ENCODE measurements around the gene TMTC2. TPM values are rescaled to one million over a fixed set of nuclear protein-coding genes. Genes with fewer than 3 reads are reported as not detected.
A peak's percentile ranks its signal among the peaks of the same experiment; 100 is the strongest.

The TMTC2 gene
- total RNA-seq, 4 donors from 2014 or later, result 11.5 to 44.1 (median 16.0) TPM

DNA sequence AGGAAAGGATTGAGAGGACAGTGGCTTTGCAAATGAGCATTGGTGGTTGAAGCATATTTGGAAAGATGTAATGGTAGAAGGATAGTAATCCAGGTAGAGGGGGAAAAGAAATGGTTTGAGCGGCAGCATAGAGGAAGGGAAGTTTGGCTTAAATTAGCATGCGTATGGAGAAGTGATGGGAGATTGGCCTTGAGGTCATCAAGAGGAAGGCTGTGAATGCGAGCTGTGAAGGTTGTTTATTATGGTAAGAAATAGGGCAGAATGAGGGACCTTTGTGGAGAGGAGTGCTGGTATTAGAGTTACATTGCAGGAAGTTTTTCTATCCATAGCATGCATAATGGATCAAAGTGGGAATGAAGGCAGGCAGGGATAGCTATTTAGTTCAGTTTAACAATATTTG lies 162.1 kb downstream of the TMTC2 start:
- no peak for TF ChIP-seq POLR2A (IDR thresholded peaks at IDR 0.05)
- TF ChIP-seq, protein P1, sequence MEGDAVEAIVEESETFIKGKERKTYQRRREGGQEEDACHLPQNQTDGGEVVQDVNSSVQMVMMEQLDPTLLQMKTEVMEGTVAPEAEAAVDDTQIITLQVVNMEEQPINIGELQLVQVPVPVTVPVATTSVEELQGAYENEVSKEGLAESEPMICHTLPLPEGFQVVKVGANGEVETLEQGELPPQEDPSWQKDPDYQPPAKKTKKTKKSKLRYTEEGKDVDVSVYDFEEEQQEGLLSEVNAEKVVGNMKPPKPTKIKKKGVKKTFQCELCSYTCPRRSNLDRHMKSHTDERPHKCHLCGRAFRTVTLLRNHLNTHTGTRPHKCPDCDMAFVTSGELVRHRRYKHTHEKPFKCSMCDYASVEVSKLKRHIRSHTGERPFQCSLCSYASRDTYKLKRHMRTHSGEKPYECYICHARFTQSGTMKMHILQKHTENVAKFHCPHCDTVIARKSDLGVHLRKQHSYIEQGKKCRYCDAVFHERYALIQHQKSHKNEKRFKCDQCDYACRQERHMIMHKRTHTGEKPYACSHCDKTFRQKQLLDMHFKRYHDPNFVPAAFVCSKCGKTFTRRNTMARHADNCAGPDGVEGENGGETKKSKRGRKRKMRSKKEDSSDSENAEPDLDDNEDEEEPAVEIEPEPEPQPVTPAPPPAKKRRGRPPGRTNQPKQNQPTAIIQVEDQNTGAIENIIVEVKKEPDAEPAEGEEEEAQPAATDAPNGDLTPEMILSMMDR (IDR thresholded peaks at IDR 0.05), result no peak
- Histone ChIP-seq H3K4me3 (no peak overlapping the region), H3K27me3 (no peaks in the 10 kb centered on the region), H3K36me3 (no peaks in the 10 kb centered on the region), H3K27ac (no peak overlapping the region), H3K9me3 (no peaks in the 10 kb centered on the region), H3K4me1 (no peaks in the 10 kb centered on the region)
- intact Hi-C loops (cut with DNase I; ENCODE audit: low total_unique reads), result no loop called here
- DNase-seq, result no peak

DNA sequence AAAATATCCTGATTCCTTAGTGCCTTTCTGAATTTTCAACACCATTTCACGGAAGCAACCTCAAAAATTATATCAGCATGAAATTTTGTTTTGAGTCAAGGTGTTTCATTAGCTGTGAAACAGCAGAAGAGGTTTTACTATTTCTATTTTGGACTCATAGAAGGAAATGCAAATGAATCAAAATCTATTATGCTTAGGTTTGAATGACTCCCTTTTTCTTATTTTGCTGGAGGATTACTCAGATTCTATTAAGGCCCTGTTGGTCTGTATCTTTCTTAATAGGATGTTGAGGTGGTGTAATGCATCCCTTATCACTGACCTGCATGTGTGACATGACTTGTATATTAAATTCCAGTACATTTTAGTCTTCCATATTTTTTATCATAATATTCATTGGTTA lies 165.8 kb downstream of the TMTC2 start:
- intact Hi-C loops (cut with DNase I; ENCODE audit: low total_unique reads), result no loop called here
- Histone ChIP-seq H3K4me1 (no peaks in the 10 kb centered on the region), H3K9me3 (no peaks in the 10 kb centered on the region), H3K4me3 (no peak overlapping the region), H3K27ac (no peak overlapping the region), H3K36me3 (no peaks in the 10 kb centered on the region), H3K27me3 (no peaks in the 10 kb centered on the region)
- DNase-seq, result no peak
- TF ChIP-seq, protein P1 (IDR thresholded peaks at IDR 0.05), result no peak
- no peak for TF ChIP-seq POLR2A (IDR thresholded peaks at IDR 0.05)

DNA sequence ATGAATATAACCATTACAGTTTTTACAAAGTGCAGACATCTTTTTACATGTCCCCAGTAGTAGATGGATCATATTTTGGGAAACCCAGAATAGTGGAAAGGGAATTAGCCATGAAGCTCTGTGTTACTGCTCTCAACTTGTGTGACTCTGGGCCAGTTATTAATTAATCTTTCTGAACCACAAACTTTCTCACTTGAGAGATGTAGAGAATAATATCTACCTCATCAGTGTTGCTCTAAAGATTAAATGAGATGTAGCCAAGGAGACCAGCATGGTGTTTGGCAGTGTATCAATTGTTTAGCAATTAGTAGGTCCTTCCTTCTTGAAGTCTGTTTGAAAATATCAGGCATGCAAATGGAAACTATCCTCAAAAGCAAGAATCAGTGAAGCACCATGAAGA lies 169.2 kb downstream of the TMTC2 start:
- Histone ChIP-seq H3K4me1 (no peaks in the 10 kb centered on the region), H3K27ac (no peak overlapping the region), H3K9me3 (no peaks in the 10 kb centered on the region), H3K36me3 (no peaks in the 10 kb centered on the region), H3K4me3 (no peak overlapping the region), H3K27me3 (no peaks in the 10 kb centered on the region)
- DNase-seq, result no peak
- TF ChIP-seq, protein P1 (IDR thresholded peaks at IDR 0.05), result no peak
- TF ChIP-seq POLR2A (IDR thresholded peaks at IDR 0.05), result no peak
- intact Hi-C loops (cut with DNase I; ENCODE audit: low total_unique reads), result no loop called here

DNA sequence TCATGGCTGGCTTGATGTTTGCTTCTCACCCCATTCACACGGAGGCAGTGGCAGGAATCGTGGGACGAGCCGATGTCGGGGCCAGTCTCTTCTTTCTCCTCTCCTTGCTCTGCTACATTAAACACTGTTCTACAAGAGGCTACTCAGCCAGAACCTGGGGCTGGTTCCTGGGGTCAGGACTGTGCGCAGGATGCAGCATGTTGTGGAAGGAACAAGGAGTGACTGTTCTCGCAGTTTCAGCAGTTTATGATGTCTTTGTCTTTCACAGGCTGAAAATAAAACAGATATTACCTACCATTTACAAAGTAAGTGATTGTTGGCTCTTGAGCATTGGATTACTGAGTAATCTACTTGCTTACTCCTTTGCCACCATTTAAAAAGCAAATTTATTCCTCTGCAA lies 170.6 kb downstream of the TMTC2 start:
- no peak for DNase-seq
- Histone ChIP-seq H3K4me1 (no peaks in the 10 kb centered on the region), H3K4me3 (no peak overlapping the region), H3K27ac (peak overlapping the region in 1 of 2 donors; percentile 27), H3K27me3 (no peaks in the 10 kb centered on the region), H3K9me3 (no peaks in the 10 kb centered on the region), H3K36me3 (no peaks in the 10 kb centered on the region)
- TF ChIP-seq, protein P1 (IDR thresholded peaks at IDR 0.05), result no peak
- no peak for TF ChIP-seq POLR2A (IDR thresholded peaks at IDR 0.05)
- intact Hi-C loops (cut with DNase I; ENCODE audit: low total_unique reads), result no loop called here

DNA sequence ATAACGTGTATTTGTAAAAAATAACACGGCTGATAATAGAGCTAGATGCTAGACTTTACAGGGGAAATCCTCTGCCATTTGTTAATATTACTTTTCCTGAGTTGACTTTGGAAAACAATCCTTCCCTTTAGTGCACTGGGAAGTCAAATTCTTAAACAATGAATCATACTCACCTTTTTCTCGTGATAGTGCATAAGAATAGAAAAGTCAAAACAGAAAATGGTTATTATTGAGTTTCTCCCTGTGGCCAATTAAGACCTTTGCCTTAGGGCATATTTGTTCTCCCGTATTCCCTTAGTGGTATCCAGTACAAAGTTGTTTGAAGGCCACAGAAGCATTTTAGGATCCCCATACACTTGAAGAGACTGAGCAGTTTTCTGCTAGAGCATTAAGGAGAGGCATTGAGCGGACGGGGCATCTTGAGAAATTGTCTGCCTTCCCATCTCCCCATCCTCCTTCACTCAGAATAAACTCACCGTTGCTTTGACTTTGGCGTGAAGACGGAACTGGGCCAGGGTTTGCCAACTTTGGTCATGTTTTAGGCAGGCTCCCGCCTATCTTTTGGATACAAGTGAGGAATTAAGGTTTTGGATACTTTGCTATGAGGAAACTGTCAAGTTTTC lies 171.3 kb downstream of the TMTC2 start:
- Histone ChIP-seq H3K27me3 (no peaks in the 10 kb centered on the region), H3K9me3 (no peaks in the 10 kb centered on the region), H3K36me3 (no peaks in the 10 kb centered on the region), H3K27ac (peak overlapping the region in 1 of 2 donors; percentile 27), H3K4me3 (no peak overlapping the region), H3K4me1 (no peaks in the 10 kb centered on the region)
- intact Hi-C loops (cut with DNase I; ENCODE audit: low total_unique reads), result no loop called here
- TF ChIP-seq, protein P1 (IDR thresholded peaks at IDR 0.05), result no peak
- TF ChIP-seq POLR2A (IDR thresholded peaks at IDR 0.05), result no peak
- no peak for DNase-seq
